ENCODE results near the gene STK24. TPM values are rescaled to one million over a fixed set of nuclear protein-coding genes. Genes with fewer than 3 reads are reported as not detected.

Gene STK24
- total and polyA plus RNA-seq, 10 of the 15 experiments (the other 5 are each of a cell fraction or from before 2014, with no cell fraction given): 7.5 to 115 (median 52.9) TPM

- ChIA-PET POLR2A (no interaction called here), SMC1A (ENCODE audit: uncharacterized antibody, unreplicated experiment) (no interaction called here), RAD21 (ENCODE audit: unreplicated experiment) (no interaction called here), CTCF (interaction anchor here (0.6 kb wide), 1 partner anchor 186 kb away, joined by 3 read pairs; no protein-coding TSS in a partner anchor)
- Histone ChIP-seq H3K4me2 (ENCODE audit: control insufficient read depth, insufficient read depth) (no peak overlapping the region), H4K20me1 (ENCODE audit: control insufficient read depth, insufficient read depth) (no peaks in the 10 kb centered on the region), H3K27ac (ENCODE audit: control insufficient read depth, insufficient read depth) (no peak overlapping the region), H3K4me3 (no peak overlapping the region), H3K36me3 (ENCODE audit: control insufficient read depth in 2 of 2, insufficient read depth in 2 of 2, low read length in 1 of 2) (no peaks in the 10 kb centered on the region), H3K9ac (ENCODE audit: control insufficient read depth, insufficient read depth, low read length) (no peak overlapping the region), H3K27me3 (replicated peaks in 1 of 2; ENCODE audit: control insufficient read depth in 2 of 2, insufficient read depth in 2 of 2, low read length in 1 of 2) (no peaks in the 10 kb centered on the region), H2AFZ (ENCODE audit: control insufficient read depth, low read depth, low read length) (no peak overlapping the region), H3K9me3 (replicated peaks; ENCODE audit: control insufficient read depth, insufficient read depth, low read length) (no peaks in the 10 kb centered on the region), H3K4me1 (ENCODE audit: control insufficient read depth, insufficient read depth, low read length) (no peaks in the 10 kb centered on the region), H3K79me2 (ENCODE audit: control insufficient read depth, insufficient read depth, low read length) (no peaks in the 10 kb centered on the region)
- ATAC-seq (no peak), DNase-seq (ENCODE audit: low read depth, low spot score) (no peak), FAIRE-seq (no peak)
- WGBS (ENCODE audit: insufficient coverage, insufficient replicate concordance, low lambda C conversion rate, missing lambda C conversion rate): 65% methylated on average over 11 of the region's 11 CpGs
- no TSS peak for BruUV-seq (replicated peaks)
- TF ChIP-seq ZBED1 (IDR thresholded peaks at IDR 0.05; ENCODE audit: borderline replicate concordance) (no peak), SPI1 (IDR thresholded peaks at IDR 0.05; ENCODE audit: borderline replicate concordance, insufficient read depth, low read depth, low read length) (no peak), BCLAF1 (IDR thresholded peaks at IDR 0.05) (no peak)
- intact Hi-C loops (cut with micrococcal nuclease; ENCODE audit: unreplicated experiment): no loop called here
- in situ Hi-C loops (cut with MboI): no loop called here
Observed at GRCh38 chr13:98410612-98411011, 166.3 kb downstream of the STK24 start.

GRCh38 chr13:98409281-98409680 is 167.6 kb downstream of the STK24 start:
- ATAC-seq: no peak
- intact Hi-C loops (cut with micrococcal nuclease; ENCODE audit: unreplicated experiment) (no loop called here), in situ Hi-C loops (cut with MboI) (no loop called here)
- no peaks in the 10 kb centered on the region for H3K36me3 ChIP-seq (ENCODE audit: control insufficient read depth in 2 of 2, insufficient read depth in 2 of 2, low read length in 1 of 2)
- no peaks in the 10 kb centered on the region for H3K79me2 ChIP-seq (ENCODE audit: control insufficient read depth, insufficient read depth, low read length)
- no peak overlapping the region for H3K27ac ChIP-seq (ENCODE audit: control insufficient read depth, insufficient read depth)
- no TSS peak for BruUV-seq (replicated peaks)
- H3K9me3 ChIP-seq (replicated peaks; ENCODE audit: control insufficient read depth, insufficient read depth, low read length): no peaks in the 10 kb centered on the region
- WGBS (ENCODE audit: insufficient coverage, insufficient replicate concordance, low lambda C conversion rate, missing lambda C conversion rate): 36% methylated on average over 13 of the region's 13 CpGs
- H3K27me3 ChIP-seq (replicated peaks in 1 of 2; ENCODE audit: control insufficient read depth in 2 of 2, insufficient read depth in 2 of 2, low read length in 1 of 2): no peaks in the 10 kb centered on the region
- RAD21 ChIA-PET (ENCODE audit: unreplicated experiment): no interaction called here
- SMC1A ChIA-PET (ENCODE audit: uncharacterized antibody, unreplicated experiment): interaction anchor here (2.2 kb wide), 1 partner anchor 8 kb away, joined by 7 read pairs; no protein-coding TSS in a partner anchor
- no peak overlapping the region for H2AFZ ChIP-seq (ENCODE audit: control insufficient read depth, low read depth, low read length)
- no peak for DNase-seq (ENCODE audit: low read depth, low spot score)
- no peak overlapping the region for H3K4me3 ChIP-seq
- H3K9ac ChIP-seq (ENCODE audit: control insufficient read depth, insufficient read depth, low read length): no peak overlapping the region
- no peak overlapping the region for H3K4me2 ChIP-seq (ENCODE audit: control insufficient read depth, insufficient read depth)
- H4K20me1 ChIP-seq (ENCODE audit: control insufficient read depth, insufficient read depth): no peaks in the 10 kb centered on the region
- CTCF ChIA-PET: interaction anchor here (1.2 kb wide), 1 partner anchor 36 kb away, joined by 4 read pairs; no protein-coding TSS in a partner anchor
- FAIRE-seq: no peak
- H3K4me1 ChIP-seq (ENCODE audit: control insufficient read depth, insufficient read depth, low read length): no peaks in the 10 kb centered on the region
- POLR2A ChIA-PET: no interaction called here
- no peak for TF ChIP-seq NKRF (conservative IDR thresholded peaks at IDR 0.05)
- TF ChIP-seq RBBP5 (conservative IDR thresholded peaks at IDR 0.05): no peak
- TF ChIP-seq NFXL1 (IDR thresholded peaks at IDR 0.05; ENCODE audit: borderline replicate concordance): no peak
- no peak for TF ChIP-seq MEF2A (IDR thresholded peaks at IDR 0.05; ENCODE audit: insufficient read depth, low read depth, low read length)
- no peak for TF ChIP-seq USF1 (IDR thresholded peaks at IDR 0.05; ENCODE audit: borderline replicate concordance, extremely low read length, insufficient read depth, low read depth, low read length)
- TF ChIP-seq CHD4 (IDR thresholded peaks at IDR 0.05): no peak
- TF ChIP-seq MLLT1 (IDR thresholded peaks at IDR 0.05): no peak
